Measurements from ENCODE around the gene KIF6.

DNA sequence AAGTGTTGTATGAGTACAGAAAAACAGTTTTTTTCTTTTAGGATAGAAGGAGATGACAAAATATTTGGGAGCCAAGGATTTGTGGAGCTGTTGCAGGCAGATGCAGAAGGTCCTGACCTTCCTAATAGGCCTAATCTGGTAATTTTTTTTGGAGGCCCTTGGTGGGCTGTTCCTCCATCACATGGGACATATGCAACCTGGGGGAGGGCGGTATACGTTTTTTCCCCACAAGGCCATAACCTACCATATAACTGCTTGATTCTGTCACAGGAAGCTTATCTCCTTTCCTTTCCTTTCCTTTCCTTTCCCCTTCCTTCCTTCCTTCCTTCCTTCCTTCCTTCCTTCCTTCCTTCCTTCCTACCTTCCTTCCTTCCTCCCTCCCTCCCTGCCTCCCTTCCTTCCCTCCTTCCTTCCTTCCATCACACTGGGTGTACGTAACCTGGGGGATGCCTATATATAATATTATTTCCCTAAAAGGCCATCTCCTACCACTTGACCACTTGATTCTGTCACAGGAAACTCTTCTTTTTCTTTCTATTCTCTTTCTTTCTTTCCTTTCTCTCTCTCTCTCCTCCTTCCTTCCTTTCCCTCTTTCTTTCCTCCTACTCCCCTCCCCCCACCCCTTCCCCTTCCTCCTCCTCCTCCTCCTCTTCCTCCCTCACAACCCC is 217.7 kb downstream of the KIF6 start:
- TF ChIP-seq, protein P1, sequence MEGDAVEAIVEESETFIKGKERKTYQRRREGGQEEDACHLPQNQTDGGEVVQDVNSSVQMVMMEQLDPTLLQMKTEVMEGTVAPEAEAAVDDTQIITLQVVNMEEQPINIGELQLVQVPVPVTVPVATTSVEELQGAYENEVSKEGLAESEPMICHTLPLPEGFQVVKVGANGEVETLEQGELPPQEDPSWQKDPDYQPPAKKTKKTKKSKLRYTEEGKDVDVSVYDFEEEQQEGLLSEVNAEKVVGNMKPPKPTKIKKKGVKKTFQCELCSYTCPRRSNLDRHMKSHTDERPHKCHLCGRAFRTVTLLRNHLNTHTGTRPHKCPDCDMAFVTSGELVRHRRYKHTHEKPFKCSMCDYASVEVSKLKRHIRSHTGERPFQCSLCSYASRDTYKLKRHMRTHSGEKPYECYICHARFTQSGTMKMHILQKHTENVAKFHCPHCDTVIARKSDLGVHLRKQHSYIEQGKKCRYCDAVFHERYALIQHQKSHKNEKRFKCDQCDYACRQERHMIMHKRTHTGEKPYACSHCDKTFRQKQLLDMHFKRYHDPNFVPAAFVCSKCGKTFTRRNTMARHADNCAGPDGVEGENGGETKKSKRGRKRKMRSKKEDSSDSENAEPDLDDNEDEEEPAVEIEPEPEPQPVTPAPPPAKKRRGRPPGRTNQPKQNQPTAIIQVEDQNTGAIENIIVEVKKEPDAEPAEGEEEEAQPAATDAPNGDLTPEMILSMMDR (IDR thresholded peaks at IDR 0.05; ENCODE audit: low read length) = no peak
- no peak for TF ChIP-seq EZH2 (optimal IDR thresholded peaks at IDR 0.05; ENCODE audit: low read depth, low read length)
